AG09309 (cell line): ENCODE measurements around the gene CERT1.

Source experiments
- DNase-seq: peaks from one replicate; pipeline ENCODE4 v3.0.0-alpha.2; 2010; ENCODE audit warnings: low read depth
- H3K4me3 ChIP-seq: 2 replicates; pipeline ENCODE4 v1.5.1; 2011; ENCODE audit warnings: mild to moderate bottlenecking, low read depth, low read length, moderate library complexity; ENCODE audit not compliant: control insufficient read depth
- TF ChIP-seq, protein P1 (sequence below): IDR thresholded peaks from 2 replicates; pipeline ENCODE4 v1.5.1; 2011; ENCODE audit warnings: mild to moderate bottlenecking, low read depth, low read length, inconsistent platforms; ENCODE audit not compliant: insufficient read depth, control insufficient read depth; ENCODE audit errors: missing control alignments

Gene CERT1

GRCh38 chr5:75365740-75366139 is 145.7 kb downstream of the CERT1 start:
- DNase-seq = no peak
- TF ChIP-seq, protein P1, sequence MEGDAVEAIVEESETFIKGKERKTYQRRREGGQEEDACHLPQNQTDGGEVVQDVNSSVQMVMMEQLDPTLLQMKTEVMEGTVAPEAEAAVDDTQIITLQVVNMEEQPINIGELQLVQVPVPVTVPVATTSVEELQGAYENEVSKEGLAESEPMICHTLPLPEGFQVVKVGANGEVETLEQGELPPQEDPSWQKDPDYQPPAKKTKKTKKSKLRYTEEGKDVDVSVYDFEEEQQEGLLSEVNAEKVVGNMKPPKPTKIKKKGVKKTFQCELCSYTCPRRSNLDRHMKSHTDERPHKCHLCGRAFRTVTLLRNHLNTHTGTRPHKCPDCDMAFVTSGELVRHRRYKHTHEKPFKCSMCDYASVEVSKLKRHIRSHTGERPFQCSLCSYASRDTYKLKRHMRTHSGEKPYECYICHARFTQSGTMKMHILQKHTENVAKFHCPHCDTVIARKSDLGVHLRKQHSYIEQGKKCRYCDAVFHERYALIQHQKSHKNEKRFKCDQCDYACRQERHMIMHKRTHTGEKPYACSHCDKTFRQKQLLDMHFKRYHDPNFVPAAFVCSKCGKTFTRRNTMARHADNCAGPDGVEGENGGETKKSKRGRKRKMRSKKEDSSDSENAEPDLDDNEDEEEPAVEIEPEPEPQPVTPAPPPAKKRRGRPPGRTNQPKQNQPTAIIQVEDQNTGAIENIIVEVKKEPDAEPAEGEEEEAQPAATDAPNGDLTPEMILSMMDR = no peak
- H3K4me3 ChIP-seq = no peak overlapping the region

GRCh38 chr5:75364571-75365280 is 146.7 kb downstream of the CERT1 start:
- no peak overlapping the region for H3K4me3 ChIP-seq
- TF ChIP-seq, protein P1 = no peak
- DNase-seq = no peak

GRCh38 chr5:75363726-75364495 is 147.5 kb downstream of the CERT1 start:
- H3K4me3 ChIP-seq = no peak overlapping the region
- TF ChIP-seq, protein P1 = no peak
- DNase-seq = no peak

DNA sequence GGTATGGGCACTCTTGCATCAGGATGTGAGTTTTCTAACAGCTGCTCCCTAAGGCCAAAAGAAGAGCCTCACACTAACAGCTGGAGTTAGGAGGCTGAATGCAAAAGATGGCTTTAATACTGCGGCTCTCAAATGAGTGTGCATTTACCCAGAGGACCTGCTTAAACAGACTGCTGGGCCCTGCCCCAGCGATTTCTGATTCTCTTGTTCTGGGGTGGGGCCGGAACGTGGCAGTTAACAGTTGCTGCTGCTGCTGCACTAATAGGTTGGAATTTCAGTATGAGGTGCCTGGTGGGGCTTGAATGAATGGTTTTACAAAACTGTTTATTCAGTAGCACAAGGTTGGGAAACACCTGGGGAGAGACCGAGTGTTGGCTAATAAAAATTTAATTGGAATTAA is 148.3 kb downstream of the CERT1 start:
- no peak overlapping the region for H3K4me3 ChIP-seq
- DNase-seq = no peak
- TF ChIP-seq, protein P1 = no peak

DNA sequence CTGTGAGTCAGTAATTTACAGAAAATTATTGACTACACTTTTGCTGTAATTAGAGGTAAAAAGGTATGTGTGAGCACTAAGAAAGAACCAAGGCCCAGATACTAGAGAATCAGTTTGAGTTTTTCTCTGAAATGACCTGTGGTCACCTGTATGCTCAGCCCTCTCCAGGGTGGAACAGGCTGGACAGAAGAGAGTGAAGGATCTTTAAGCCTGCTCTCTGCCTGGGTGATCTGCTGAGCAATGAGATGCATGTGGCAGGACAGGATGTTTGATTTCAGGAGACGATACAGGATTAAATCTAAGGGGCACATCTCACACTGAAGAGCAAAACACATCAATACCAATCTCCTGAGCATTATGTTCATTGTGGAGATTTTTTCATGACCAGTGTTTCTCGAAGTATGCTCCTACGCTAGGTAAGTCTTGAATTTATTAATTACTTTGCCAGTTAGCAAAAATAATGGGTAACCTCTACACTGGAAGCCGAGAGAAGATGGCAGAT is 148.9 kb downstream of the CERT1 start:
- no peak for DNase-seq
- TF ChIP-seq, protein P1 = no peak
- H3K4me3 ChIP-seq = no peak overlapping the region

GRCh38 chr5:75361310-75361709 is 150.1 kb downstream of the CERT1 start:
- TF ChIP-seq, protein P1 = no peak
- no peak overlapping the region for H3K4me3 ChIP-seq
- no peak for DNase-seq
